NT2/D1 (cell line): ENCODE measurements around the gene CD81.

ENCODE experiments used
- DNase-seq: peaks from one replicate; pipeline ENCODE4 v3.0.0-alpha.2; 2011; ENCODE audit warnings: low read depth, low spot score
- H3K27me3 ChIP-seq: 2 replicates; pipeline ENCODE4 v1.6.0; 2011; ENCODE audit warnings: mild to moderate bottlenecking; ENCODE audit not compliant: insufficient read length, insufficient read depth
- H3K36me3 ChIP-seq: 2 replicates; pipeline ENCODE4 v1.6.1; 2011; ENCODE audit warnings: mild to moderate bottlenecking, low read length, mixed read lengths; ENCODE audit not compliant: insufficient read depth, insufficient read length
- H3K4me1 ChIP-seq: 2 replicates; pipeline ENCODE4 v1.5.1; 2011; ENCODE audit not compliant: insufficient read depth, insufficient read length
- H3K4me3 ChIP-seq: 2 replicates; pipeline ENCODE4 v1.5.1; 2011; ENCODE audit warnings: low read depth; ENCODE audit not compliant: insufficient read length
- H3K9ac ChIP-seq: 2 replicates; pipeline ENCODE4 v1.6.0; 2011; ENCODE audit warnings: low read depth; ENCODE audit not compliant: insufficient read length
- H3K9me3 ChIP-seq: 2 replicates; pipeline ENCODE4 v1.5.1; 2011; ENCODE audit warnings: mild to moderate bottlenecking, low read length; ENCODE audit not compliant: insufficient read depth
- SUZ12 ChIP-seq: IDR thresholded peaks from 2 replicates; pipeline ENCODE4 v1.6.1; 2011; ENCODE audit not compliant: insufficient read length, insufficient read depth; ENCODE audit errors: extremely low read depth
- YY1 ChIP-seq: IDR thresholded peaks from 2 replicates; pipeline ENCODE4 v1.6.1; 2011; ENCODE audit not compliant: insufficient read length, insufficient read depth
- ZNF274 ChIP-seq: IDR thresholded peaks from 2 replicates; pipeline ENCODE4 v1.6.1; 2011; ENCODE audit warnings: mild to moderate bottlenecking, low read depth, low read length

The CD81 gene

DNA sequence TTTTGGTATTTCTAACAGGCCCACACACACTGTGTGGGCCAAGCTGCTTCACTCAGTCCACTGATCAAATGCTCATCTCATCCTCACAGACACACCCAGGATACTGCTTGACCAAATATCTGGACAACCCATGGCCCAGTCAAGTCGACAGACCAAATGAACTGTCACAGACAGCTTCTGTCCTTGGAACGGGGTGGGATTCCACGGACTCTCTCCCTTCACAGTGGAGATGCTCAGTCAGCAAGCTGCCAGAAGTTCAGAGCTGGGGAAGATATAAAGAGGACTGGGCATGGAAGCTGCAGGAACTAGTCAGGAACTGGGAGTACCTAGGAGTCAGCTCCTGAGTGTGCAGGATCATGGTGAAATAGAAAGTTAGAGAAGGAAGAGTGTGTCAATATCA, 34.6 kb upstream of the CD81 start:
- TF ChIP-seq SUZ12, result no peak
- TF ChIP-seq YY1, result no peak
- TF ChIP-seq ZNF274, result no peak
- Histone ChIP-seq H3K27me3 (no peaks in the 10 kb centered on the region), H3K4me3 (no peak overlapping the region), H3K36me3 (no peaks in the 10 kb centered on the region), H3K4me1 (peaks cover 2% of the 10 kb centered on the region), H3K9me3 (peaks cover 51% of the 10 kb centered on the region), H3K9ac (no peak overlapping the region)
- no peak for DNase-seq

DNA sequence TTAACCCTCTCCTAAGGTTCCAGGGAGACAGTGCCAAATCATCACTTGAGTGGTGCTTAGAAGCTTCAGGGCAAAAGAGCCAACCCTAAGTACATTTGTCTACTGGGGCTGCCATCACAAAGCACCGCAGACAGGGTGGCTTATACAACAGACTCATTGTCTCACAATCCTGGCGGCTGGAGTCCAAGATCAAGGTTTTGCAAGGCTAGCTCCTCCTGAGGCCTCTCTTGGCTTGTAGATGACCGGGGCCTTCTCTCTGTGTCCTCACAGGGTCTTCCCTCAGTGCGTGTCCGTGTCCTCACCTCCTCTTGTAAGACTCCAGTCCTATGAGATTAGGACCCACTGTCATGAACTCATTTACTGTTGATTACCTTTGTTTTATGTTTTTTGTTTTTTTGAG, 34.1 kb upstream of the CD81 start:
- Histone ChIP-seq H3K4me1 (peaks cover 2% of the 10 kb centered on the region), H3K36me3 (no peaks in the 10 kb centered on the region), H3K9me3 (peaks cover 56% of the 10 kb centered on the region), H3K27me3 (no peaks in the 10 kb centered on the region), H3K9ac (no peak overlapping the region), H3K4me3 (no peak overlapping the region)
- TF ChIP-seq YY1, result no peak
- no peak for TF ChIP-seq ZNF274
- TF ChIP-seq SUZ12, result no peak
- DNase-seq, result no peak

GRCh38 chr11:2343502-2343901, 33.6 kb upstream of the CD81 start:
- H3K4me1 ChIP-seq, result no peaks in the 10 kb centered on the region
- no peaks in the 10 kb centered on the region for H3K27me3 ChIP-seq
- H3K9ac ChIP-seq, result no peak overlapping the region
- H3K9me3 ChIP-seq, result peaks cover 61% of the 10 kb centered on the region
- H3K36me3 ChIP-seq, result no peaks in the 10 kb centered on the region
- TF ChIP-seq YY1 (no peak), SUZ12 (no peak)
- H3K4me3 ChIP-seq, result no peak overlapping the region
- DNase-seq, result no peak

- TF ChIP-seq SUZ12, result no peak
- no peak for TF ChIP-seq YY1
- no peak for TF ChIP-seq ZNF274
- no peaks in the 10 kb centered on the region for H3K27me3 ChIP-seq
- DNase-seq, result no peak
These were observed 32.1 kb upstream of the CD81 start for GRCh38 chr11:2345050-2345449.

DNA sequence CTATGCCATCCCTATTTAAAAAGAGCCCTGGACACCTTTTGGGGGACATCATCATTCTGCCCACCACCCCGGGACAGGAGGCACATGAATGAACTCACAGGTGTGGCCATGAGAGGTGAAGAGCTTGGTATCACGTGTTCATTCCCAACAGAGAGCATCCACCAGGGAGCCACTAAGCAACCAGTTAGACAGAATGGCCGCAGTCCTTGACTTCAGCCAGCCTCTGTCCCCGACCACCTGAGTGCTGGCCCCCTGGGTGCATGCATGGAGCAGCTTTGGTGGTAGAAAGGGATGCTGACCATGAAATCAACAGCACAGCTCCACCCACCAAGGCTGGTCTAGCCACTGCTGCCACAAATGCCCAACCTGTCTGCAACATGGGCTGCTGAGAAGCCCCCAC, 31.1 kb upstream of the CD81 start:
- H3K27me3 ChIP-seq, result no peaks in the 10 kb centered on the region
- no peaks in the 10 kb centered on the region for H3K36me3 ChIP-seq
- no peaks in the 10 kb centered on the region for H3K4me1 ChIP-seq
- H3K4me3 ChIP-seq, result no peak overlapping the region
- TF ChIP-seq ZNF274 (no peak), YY1 (no peak), SUZ12 (no peak)
- H3K9ac ChIP-seq, result no peak overlapping the region
- no peak for DNase-seq
- peaks cover 84% of the 10 kb centered on the region for H3K9me3 ChIP-seq

More at GRCh38 chr11:2345050-2345449, 32.1 kb upstream of the CD81 start:
- Histone ChIP-seq H3K4me3 (no peak overlapping the region), H3K9me3 (peaks cover 76% of the 10 kb centered on the region), H3K36me3 (no peaks in the 10 kb centered on the region), H3K9ac (no peak overlapping the region), H3K4me1 (no peaks in the 10 kb centered on the region)

DNA sequence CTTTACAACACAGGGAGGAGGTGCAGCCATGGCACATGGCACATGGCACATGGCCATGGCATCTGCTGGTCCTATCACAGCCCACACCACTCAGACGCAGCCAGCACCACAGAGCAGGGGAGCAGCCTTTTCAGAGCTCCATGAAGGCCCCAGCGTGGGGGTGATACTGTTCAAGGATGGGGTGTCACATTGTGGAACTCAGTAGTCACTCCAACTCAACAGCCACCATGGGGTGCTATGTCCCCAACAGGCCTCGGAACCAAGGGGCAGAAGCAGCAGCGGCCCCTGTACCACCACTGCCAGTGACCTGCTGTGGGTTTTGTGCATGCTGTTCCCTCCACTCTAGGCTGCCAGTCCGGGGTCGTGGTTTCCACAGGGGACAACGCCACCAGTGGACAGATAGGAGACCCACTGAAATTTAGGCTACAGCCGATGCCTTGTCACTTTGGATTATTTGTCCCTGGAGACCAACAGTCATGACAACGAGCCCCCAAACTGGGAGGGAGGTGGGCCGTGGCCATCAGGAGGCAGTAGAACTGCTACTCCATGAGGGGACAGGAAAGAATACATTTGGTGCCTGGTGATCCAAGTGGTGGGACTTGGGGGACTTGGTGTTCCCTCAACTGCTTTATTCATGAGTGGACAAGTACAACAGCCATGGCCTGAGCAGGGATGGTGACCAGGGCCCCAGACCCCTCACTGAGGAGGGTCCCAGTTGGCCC, 30.4 kb upstream of the CD81 start:
- Histone ChIP-seq H3K4me1 (no peaks in the 10 kb centered on the region), H3K27me3 (no peaks in the 10 kb centered on the region), H3K9me3 (peaks cover 84% of the 10 kb centered on the region), H3K36me3 (no peaks in the 10 kb centered on the region), H3K9ac (no peak overlapping the region), H3K4me3 (no peak overlapping the region)
- DNase-seq, result no peak
- no peak for TF ChIP-seq YY1
- TF ChIP-seq SUZ12, result no peak
- TF ChIP-seq ZNF274, result no peak

- Histone ChIP-seq H3K4me3 (no peak overlapping the region), H3K9me3 (peaks cover 79% of the 10 kb centered on the region), H3K36me3 (no peaks in the 10 kb centered on the region), H3K27me3 (no peaks in the 10 kb centered on the region), H3K9ac (no peak overlapping the region), H3K4me1 (no peaks in the 10 kb centered on the region)
- no peak for DNase-seq
- no peak for TF ChIP-seq ZNF274
- no peak for TF ChIP-seq YY1
- TF ChIP-seq SUZ12, result no peak
These were observed 29.7 kb upstream of the CD81 start for GRCh38 chr11:2347308-2347830.

DNA sequence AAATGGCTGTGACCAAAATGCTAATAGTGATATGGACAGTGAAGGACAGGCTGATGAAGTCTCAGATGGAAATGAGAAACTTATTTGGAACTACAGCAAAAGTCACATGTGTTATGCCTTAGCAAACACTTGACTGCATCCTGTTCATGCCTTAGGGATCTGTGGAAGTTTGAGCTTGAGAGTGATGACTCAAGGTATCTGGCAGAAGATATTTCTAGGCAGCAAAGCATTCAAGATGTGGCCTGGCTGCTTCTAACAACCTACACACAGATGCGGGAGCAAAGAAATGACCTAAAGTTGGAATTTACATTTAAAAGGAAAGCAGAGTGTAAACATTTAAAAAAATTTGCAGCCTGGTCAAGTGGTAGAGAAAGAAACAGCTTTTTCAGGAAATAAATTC, 28.1 kb upstream of the CD81 start:
- no peak overlapping the region for H3K9ac ChIP-seq
- H3K9me3 ChIP-seq, result peaks cover 71% of the 10 kb centered on the region
- H3K4me1 ChIP-seq, result no peaks in the 10 kb centered on the region
- no peaks in the 10 kb centered on the region for H3K36me3 ChIP-seq
- no peaks in the 10 kb centered on the region for H3K27me3 ChIP-seq
- TF ChIP-seq SUZ12 (no peak), YY1 (no peak), ZNF274 (no peak)
- DNase-seq, result no peak
- H3K4me3 ChIP-seq, result no peak overlapping the region
